SJCRH30 (cell line): ENCODE data around the gene FXYD7. TPM values are rescaled to one million over a fixed set of nuclear protein-coding genes. Genes with fewer than 3 reads are reported as not detected.
"Not testable (repeated sequence)": the region's sequence is repeated elsewhere in the genome, so short reads cannot be mapped to it uniquely, and the experiment has no call there.

Experiments
- DNase-seq, 2 experiments: peaks; one replicate each; pipeline ENCODE4 v3.0.0-alpha.2; 2015 to 2020
- H3K27ac ChIP-seq: fragments of 250-450 bp; sonication (Bioruptor Pico); 2 replicates; pipeline ENCODE4 v1.5.1; 2020; ENCODE audit warnings: mild to moderate bottlenecking, moderate library complexity
- H3K27me3 ChIP-seq: fragments of 250-450 bp; sonication (Bioruptor Pico); 2 replicates; pipeline ENCODE4 v1.5.1; 2020; ENCODE audit warnings: mild to moderate bottlenecking, moderate library complexity
- H3K36me3 ChIP-seq: fragments of 250-450 bp; sonication (Bioruptor Pico); 2 replicates; pipeline ENCODE4 v1.5.1; 2020; ENCODE audit warnings: mild to moderate bottlenecking, moderate library complexity
- H3K4me1 ChIP-seq: fragments of 250-450 bp; sonication (Bioruptor Pico); 2 replicates; pipeline ENCODE4 v1.5.1; 2020; ENCODE audit warnings: mild to moderate bottlenecking, moderate library complexity
- H3K4me3 ChIP-seq: fragments of 250-450 bp; sonication (Bioruptor Pico); 2 replicates; pipeline ENCODE4 v1.5.1; 2020; ENCODE audit warnings: mild to moderate bottlenecking, moderate library complexity
- H3K9me3 ChIP-seq: fragments of 250-450 bp; sonication (Bioruptor Pico); replicated peaks from 2 replicates; pipeline ENCODE4 v1.5.1; 2020; ENCODE audit warnings: mild to moderate bottlenecking, moderate library complexity
- total RNA-seq: library from RNA; depleted of rRNA; stranded (reverse); fragments of >200 nt; shearing (Covaris generic); gene quantifications from 2 replicates; pipeline ENCODE4 v1.2.3, GENCODE V29; 2014

FXYD7 gene
- total RNA-seq, 1 experiment from 2014 or later, result not detected

GRCh38 chr19:35128398-35129057 is 14.5 kb upstream of the FXYD7 start:
- no peak for DNase-seq
- H3K9me3 ChIP-seq, result no peaks in the 10 kb centered on the region
- H3K27ac ChIP-seq, result no peak overlapping the region
- H3K4me3 ChIP-seq, result no peak overlapping the region
- H3K4me1 ChIP-seq, result no peaks in the 10 kb centered on the region
- H3K27me3 ChIP-seq, result peaks cover 8% of the 10 kb centered on the region
- H3K36me3 ChIP-seq, result no peaks in the 10 kb centered on the region

- not testable (repeated sequence) for H3K9me3 ChIP-seq, H3K27me3 ChIP-seq, DNase-seq, H3K27ac ChIP-seq, H3K4me1 ChIP-seq, H3K36me3 ChIP-seq, H3K4me3 ChIP-seq
These were observed 13.3 kb upstream of the FXYD7 start for GRCh38 chr19:35129724-35130274.

- no peaks in the 10 kb centered on the region for H3K36me3 ChIP-seq
- DNase-seq, result no peak
- no peaks in the 10 kb centered on the region for H3K4me1 ChIP-seq
- no peak overlapping the region for H3K27ac ChIP-seq
- H3K4me3 ChIP-seq, result no peak overlapping the region
- peaks cover 8% of the 10 kb centered on the region; the same call in 1 of the 2 replicates for H3K27me3 ChIP-seq
- H3K9me3 ChIP-seq, result no peaks in the 10 kb centered on the region
These were observed 12.0 kb upstream of the FXYD7 start for GRCh38 chr19:35130761-35131720.

- Histone ChIP-seq H3K4me1 (no peaks in the 10 kb centered on the region), H3K4me3 (no peak overlapping the region), H3K36me3 (no peaks in the 10 kb centered on the region), H3K9me3 (no peaks in the 10 kb centered on the region), H3K27ac (no peak overlapping the region), H3K27me3 (peaks cover 14% of the 10 kb centered on the region)
- DNase-seq, result no peak
These were observed 10.8 kb upstream of the FXYD7 start for GRCh38 chr19:35132254-35132653.

- H3K4me1 ChIP-seq, result no peaks in the 10 kb centered on the region
- no peaks in the 10 kb centered on the region for H3K36me3 ChIP-seq
- no peak overlapping the region for H3K27ac ChIP-seq
- DNase-seq, result no peak
- H3K4me3 ChIP-seq, result no peak overlapping the region
- peaks cover 11% of the 10 kb centered on the region for H3K27me3 ChIP-seq
- H3K9me3 ChIP-seq, result no peaks in the 10 kb centered on the region
These were observed 9.2 kb upstream of the FXYD7 start for GRCh38 chr19:35133826-35134225.

- Histone ChIP-seq H3K27me3 (peaks cover 20% of the 10 kb centered on the region), H3K9me3 (no peaks in the 10 kb centered on the region), H3K27ac (no peak within 1 kb of the TSS), H3K36me3 (no peaks in the 10 kb centered on the region), H3K4me1 (no peaks in the 10 kb centered on the region), H3K4me3 (no peak within 1 kb of the TSS)
- no peak for DNase-seq
These were observed 8.3 kb upstream of the FXYD7 start, which contains the start of gene LGI4 for GRCh38 chr19:35134601-35135242. TSS of gene LGI4 (minus strand) at chr19:35135059. CDS start at chr19:35134680, 379 bp downstream.

GRCh38 chr19:35135389-35135909 is 7.6 kb upstream of the FXYD7 start:
- Histone ChIP-seq H3K27ac (no peak overlapping the region), H3K4me3 (no peak overlapping the region), H3K9me3 (no peaks in the 10 kb centered on the region), H3K36me3 (no peaks in the 10 kb centered on the region), H3K4me1 (no peaks in the 10 kb centered on the region), H3K27me3 (peaks cover 20% of the 10 kb centered on the region)
- DNase-seq, result peak; percentile 61 to 74

- Histone ChIP-seq H3K27me3 (peaks cover 20% of the 10 kb centered on the region), H3K36me3 (no peaks in the 10 kb centered on the region), H3K4me3 (no peak overlapping the region), H3K4me1 (no peaks in the 10 kb centered on the region), H3K27ac (no peak overlapping the region), H3K9me3 (no peaks in the 10 kb centered on the region)
- DNase-seq, result no peak
These were observed 6.8 kb upstream of the FXYD7 start for GRCh38 chr19:35136231-35136630.

GRCh38 chr19:35136977-35137702 is 5.9 kb upstream of the FXYD7 start:
- no peaks in the 10 kb centered on the region for H3K4me1 ChIP-seq
- H3K9me3 ChIP-seq, result no peaks in the 10 kb centered on the region
- H3K36me3 ChIP-seq, result no peaks in the 10 kb centered on the region
- no peak overlapping the region for H3K27ac ChIP-seq
- DNase-seq, result no peak
- peaks cover 20% of the 10 kb centered on the region for H3K27me3 ChIP-seq
- no peak overlapping the region for H3K4me3 ChIP-seq

- Histone ChIP-seq H3K4me3 (no peak within 1 kb of the TSS), H3K36me3 (no peaks in the 10 kb centered on the region), H3K27ac (no peak within 1 kb of the TSS), H3K4me1 (no peaks in the 10 kb centered on the region), H3K27me3 (peaks cover 20% of the 10 kb centered on the region), H3K9me3 (no peaks in the 10 kb centered on the region)
- DNase-seq, result no peak
These were observed 4.7 kb upstream of the FXYD7 start, which contains the start of gene FXYD1 for GRCh38 chr19:35138305-35138892. TSS of gene FXYD1 (plus strand) at chr19:35138824. CDS start at chr19:35140080, 1,256 bp downstream.

GRCh38 chr19:35140207-35140961 is 2.7 kb upstream of the FXYD7 start:
- Histone ChIP-seq H3K9me3 (no peaks in the 10 kb centered on the region), H3K4me1 (no peaks in the 10 kb centered on the region), H3K36me3 (no peaks in the 10 kb centered on the region), H3K27ac (no peak overlapping the region), H3K27me3 (peaks cover 25% of the 10 kb centered on the region), H3K4me3 (no peak overlapping the region)
- DNase-seq, result no peak

GRCh38 chr19:35140962-35141836 is 1.9 kb upstream of the FXYD7 start:
- DNase-seq, result no peak
- Histone ChIP-seq H3K36me3 (no peaks in the 10 kb centered on the region), H3K4me3 (no peak overlapping the region), H3K9me3 (no peaks in the 10 kb centered on the region), H3K27me3 (peaks cover 26% of the 10 kb centered on the region), H3K27ac (no peak overlapping the region), H3K4me1 (no peaks in the 10 kb centered on the region)
